Activated T-cell treated with anti-CD3 and anti-CD28 coated beads for 24 hours (primary cell): ENCODE measurements around the gene CEP76.

Experiments
- DNase-seq: peaks from one replicate; pipeline ENCODE4 v3.0.0-alpha.2; 2020; ENCODE audit warnings: low read depth

The CEP76 gene

GRCh38 chr18:12703664-12704063 is 1.1 kb upstream of the CEP76 start:
- no peak for DNase-seq

- DNase-seq, result no peak
Observed at GRCh38 chr18:12703096-12703567, 609 bp upstream of the CEP76 start.

- DNase-seq, result no peak
Observed at GRCh38 chr18:12701161-12701560, 1.4 kb downstream of the CEP76 start.

- DNase-seq, result no peak
Observed at GRCh38 chr18:12699747-12700146, 2.8 kb downstream of the CEP76 start.

GRCh38 chr18:12694032-12694431 is 8.5 kb downstream of the CEP76 start:
- DNase-seq, result no peak

GRCh38 chr18:12692206-12692605 is 10.3 kb downstream of the CEP76 start:
- DNase-seq, result no peak

- no peak for DNase-seq
Observed at GRCh38 chr18:12689256-12689850, 13.2 kb downstream of the CEP76 start.

- no peak for DNase-seq
Observed at GRCh38 chr18:12686100-12686499, 16.4 kb downstream of the CEP76 start.

- DNase-seq, result no peak
Observed at GRCh38 chr18:12679183-12679786, 23.2 kb downstream of the CEP76 start.

- no peak for DNase-seq
Observed at GRCh38 chr18:12668041-12668440, 34.5 kb downstream of the CEP76 start.

GRCh38 chr18:12659904-12660605 is 42.5 kb downstream of the CEP76 start:
- no peak for DNase-seq

- DNase-seq, result no peak
Observed at GRCh38 chr18:12658426-12659138, 43.9 kb downstream of the CEP76 start.

- DNase-seq, result no peak
Observed at GRCh38 chr18:12657684-12658425, 44.7 kb downstream of the CEP76 start, which contains the start of gene SPIRE1. Gene SPIRE1, minus strand, starts transcription at chr18:12658107. Its CDS starts 241 bp downstream, at chr18:12657866.

- no peak for DNase-seq
Observed at GRCh38 chr18:12656938-12657683, 45.4 kb downstream of the CEP76 start.

GRCh38 chr18:12656605-12656937 is 46.0 kb downstream of the CEP76 start:
- DNase-seq, result no peak

- DNase-seq, result no peak
Observed at GRCh38 chr18:12654971-12655370, 47.6 kb downstream of the CEP76 start.

GRCh38 chr18:12652861-12653401 is 49.6 kb downstream of the CEP76 start:
- DNase-seq, result no peak

GRCh38 chr18:12651651-12652050 is 50.9 kb downstream of the CEP76 start:
- no peak for DNase-seq

- DNase-seq, result no peak
Observed at GRCh38 chr18:12647773-12648172, 54.8 kb downstream of the CEP76 start.

GRCh38 chr18:12645751-12646203 is 56.7 kb downstream of the CEP76 start:
- no peak for DNase-seq

GRCh38 chr18:12645254-12645653 is 57.3 kb downstream of the CEP76 start:
- DNase-seq, result no peak
